ENCODE data around the gene NCOA5. TPM values are rescaled to one million over a fixed set of nuclear protein-coding genes. Genes with fewer than 3 reads are reported as not detected.

Gene NCOA5
- total and polyA plus RNA-seq, 2 experiments from 2014 or later, result 14.3 to 20.4 TPM

- peaks cover 73% of the 10 kb centered on the region for H3K27me3 ChIP-seq
- TF ChIP-seq CTCF (IDR thresholded peaks at IDR 0.05; ENCODE audit: low read depth, low read length), result no peak
- H3K9me3 ChIP-seq (ENCODE audit: low read depth), result no peaks in the 10 kb centered on the region
- no peaks in the 10 kb centered on the region for H3K36me3 ChIP-seq
- H3K27ac ChIP-seq, result no peak overlapping the region
- no peak for DNase-seq (ENCODE audit: low read depth in 1 of 2, low spot score in 1 of 2)
- no peak overlapping the region for H3K4me3 ChIP-seq
- no peaks in the 10 kb centered on the region for H3K4me1 ChIP-seq (ENCODE audit: low read depth)
Observed at GRCh38 chr20:46025376-46025783, 64.4 kb downstream of the NCOA5 start.

GRCh38 chr20:46023999-46024398 is 65.8 kb downstream of the NCOA5 start:
- no peaks in the 10 kb centered on the region for H3K4me1 ChIP-seq (ENCODE audit: low read depth)
- no peak overlapping the region for H3K4me3 ChIP-seq
- no peaks in the 10 kb centered on the region for H3K9me3 ChIP-seq (ENCODE audit: low read depth)
- H3K27ac ChIP-seq, result no peak overlapping the region
- H3K27me3 ChIP-seq, result peaks cover 60% of the 10 kb centered on the region
- no peaks in the 10 kb centered on the region for H3K36me3 ChIP-seq
- no peak for DNase-seq (ENCODE audit: low read depth in 1 of 2, low spot score in 1 of 2)
- TF ChIP-seq CTCF (IDR thresholded peaks at IDR 0.05; ENCODE audit: low read depth, low read length), result no peak

- no peaks in the 10 kb centered on the region for H3K9me3 ChIP-seq (ENCODE audit: low read depth)
- no peak for TF ChIP-seq CTCF (IDR thresholded peaks at IDR 0.05; ENCODE audit: low read depth, low read length)
- H3K4me3 ChIP-seq, result no peak overlapping the region
- no peaks in the 10 kb centered on the region for H3K4me1 ChIP-seq (ENCODE audit: low read depth)
- H3K27ac ChIP-seq, result no peak overlapping the region
- H3K36me3 ChIP-seq, result no peaks in the 10 kb centered on the region
- peaks cover 51% of the 10 kb centered on the region for H3K27me3 ChIP-seq
- no peak for DNase-seq (ENCODE audit: low read depth in 1 of 2, low spot score in 1 of 2)
Observed at GRCh38 chr20:46023148-46023484, 66.6 kb downstream of the NCOA5 start.

- peak overlapping the region; percentile 66 for H3K4me3 ChIP-seq
- DNase-seq (ENCODE audit: low read depth in 1 of 2, low spot score in 1 of 2), result peak; percentile 48 to 72
Observed at GRCh38 chr20:46022411-46023147, 67.2 kb downstream of the NCOA5 start.

More at GRCh38 chr20:46022411-46023147, 67.2 kb downstream of the NCOA5 start:
- TF ChIP-seq CTCF (IDR thresholded peaks at IDR 0.05; ENCODE audit: low read depth, low read length), result peak; percentile 85
- Histone ChIP-seq H3K27ac (no peak overlapping the region), H3K36me3 (no peaks in the 10 kb centered on the region), H3K9me3 (ENCODE audit: low read depth) (no peaks in the 10 kb centered on the region), H3K4me1 (ENCODE audit: low read depth) (no peaks in the 10 kb centered on the region), H3K27me3 (peaks cover 45% of the 10 kb centered on the region)
